CD4-positive, alpha-beta T cell treated with Interferon gamma for 1 hour (primary cell): ENCODE results near the gene SF1.
A peak's percentile ranks its signal among the peaks of the same experiment; 100 is the strongest.

Experiments
- DNase-seq: peaks from one replicate; pipeline ENCODE4 v3.0.0-alpha.2; 2020

Gene SF1

DNA sequence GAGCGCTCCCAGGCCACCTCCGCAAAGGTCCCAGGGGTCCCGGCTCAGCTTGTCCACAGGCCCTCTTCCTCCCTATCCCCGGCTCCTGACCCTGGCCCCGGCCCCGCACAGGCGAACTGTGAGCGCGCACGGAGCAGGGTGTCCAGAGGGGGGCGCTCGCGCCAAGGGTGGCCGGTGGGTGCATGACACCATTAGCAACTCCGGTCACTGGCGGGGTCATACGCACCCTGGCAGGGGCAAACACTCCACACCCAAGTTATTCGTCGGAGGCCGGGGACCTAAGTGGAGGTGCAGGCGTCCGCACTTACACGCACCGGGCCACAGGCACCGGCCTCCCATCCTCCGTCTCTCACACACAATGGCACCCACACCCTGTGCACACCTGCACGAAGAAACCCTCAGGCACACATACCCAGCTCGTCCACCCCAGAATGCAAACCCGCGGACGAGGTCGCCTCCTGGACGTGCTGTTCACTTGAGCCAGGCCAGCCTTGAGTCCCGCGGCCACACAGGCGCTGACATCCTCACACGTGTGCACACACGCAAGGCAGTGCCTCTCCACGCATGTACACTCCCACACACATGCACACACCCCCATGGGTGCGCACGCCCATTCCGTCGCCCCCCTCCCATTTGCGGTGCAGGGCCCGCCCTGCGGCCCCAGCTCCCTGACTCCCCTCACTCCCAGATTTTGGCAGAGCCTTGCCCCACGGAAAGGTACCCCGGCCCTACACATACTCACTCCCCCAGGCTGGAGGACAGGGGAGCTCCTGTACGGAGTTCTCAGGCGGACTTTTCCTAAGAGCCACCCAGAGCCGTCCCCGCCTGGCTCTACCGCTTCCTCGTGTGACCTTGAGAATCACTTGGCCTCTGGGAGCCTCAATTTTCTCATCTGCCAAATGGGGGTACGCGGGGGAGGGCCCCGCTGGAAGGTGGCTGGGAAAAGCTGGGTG, 34.5 kb downstream of the SF1 start, which contains the start of gene RASGRP2:
RASGRP2 (minus strand) TSS at position 552 of the 953 bp plus-strand sequence. CDS start 1,276 bp downstream, outside the sequence.
- DNase-seq: peak; percentile 86

GRCh38 chr11:64742889-64743590, 35.3 kb downstream of the SF1 start:
- DNase-seq: peak; percentile 69

- no peak for DNase-seq
Measured at GRCh38 chr11:64742087-64742888, 36.1 kb downstream of the SF1 start.

DNA sequence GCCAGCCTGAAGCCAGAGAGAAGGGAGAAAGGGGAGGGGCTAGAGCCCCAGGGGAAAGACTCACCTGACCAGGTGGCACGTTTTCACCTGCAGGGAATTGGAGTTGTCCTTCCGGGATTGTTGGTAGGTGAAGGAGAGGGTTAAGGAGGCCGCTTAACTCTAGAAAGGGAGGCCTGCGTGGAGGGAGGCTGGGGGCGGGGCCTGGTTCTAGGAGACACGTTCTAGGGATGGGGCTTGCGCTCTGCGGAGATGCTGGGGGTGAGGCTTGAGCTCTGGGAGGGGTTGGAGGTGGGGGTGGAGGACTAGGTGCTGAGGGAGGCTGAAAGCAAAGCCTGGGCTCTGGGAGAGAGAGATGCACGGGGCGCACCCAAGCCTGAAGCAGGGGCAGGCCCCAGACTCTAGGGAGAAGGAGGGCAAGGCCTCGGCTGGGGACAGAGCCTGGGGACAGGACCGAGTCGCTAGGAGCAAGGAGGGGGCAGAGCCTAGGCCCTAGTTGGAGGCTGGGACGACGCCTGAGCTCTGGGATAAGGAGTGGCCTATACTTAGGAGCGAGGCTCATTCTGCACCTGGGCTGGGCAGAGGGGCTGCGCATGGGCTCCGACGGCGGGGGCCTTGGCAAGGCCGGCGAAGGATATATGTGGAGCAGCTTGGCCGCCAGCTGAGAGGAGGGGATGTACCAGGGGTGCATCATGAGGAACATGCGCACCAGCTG, 36.8 kb downstream of the SF1 start:
- DNase-seq: no peak

DNA sequence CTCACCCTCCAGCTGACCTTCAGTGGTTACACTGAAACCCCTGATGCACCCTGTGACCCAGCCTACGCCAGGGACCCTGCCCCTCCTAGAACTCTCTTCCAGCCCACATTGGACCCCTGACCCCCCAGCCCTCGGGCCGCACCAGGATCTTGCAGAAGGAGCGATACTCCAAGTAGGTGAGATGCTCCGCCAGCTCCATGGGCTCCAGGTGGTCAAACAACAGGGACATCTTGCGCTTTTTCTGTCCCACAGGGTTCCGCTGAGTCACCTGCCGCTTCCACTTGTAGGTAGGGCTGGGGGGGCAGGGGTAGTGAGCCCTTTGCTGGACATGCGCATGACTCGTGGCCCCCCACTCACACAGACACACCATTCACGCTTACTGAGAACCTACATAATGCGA, 38.5 kb downstream of the SF1 start:
- no peak for DNase-seq

GRCh38 chr11:64736654-64737053, 41.7 kb downstream of the SF1 start:
- no peak for DNase-seq

- no peak for DNase-seq
Measured at GRCh38 chr11:64735725-64736259, 42.5 kb downstream of the SF1 start.

- no peak for DNase-seq
Measured at GRCh38 chr11:64734811-64735724, 43.3 kb downstream of the SF1 start.

DNA sequence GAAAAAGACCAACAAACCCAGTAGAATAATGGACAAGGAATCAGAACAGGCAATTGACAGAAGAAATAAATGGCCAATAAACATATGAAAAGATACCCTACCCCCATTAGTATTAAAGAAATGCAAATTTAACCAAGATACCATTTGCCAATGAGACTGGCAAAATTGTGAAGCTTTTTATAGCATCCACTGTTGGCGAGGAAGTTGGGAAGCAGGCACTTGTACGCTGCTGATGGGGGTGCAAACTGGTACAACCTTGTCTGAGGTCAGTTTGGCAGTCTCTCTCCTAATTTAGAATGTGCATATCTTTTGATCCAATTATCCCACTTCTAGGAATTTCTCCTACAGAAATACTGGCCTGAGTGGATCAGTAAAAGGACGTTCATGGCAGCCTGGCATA, 46.7 kb downstream of the SF1 start:
- no peak for DNase-seq

DNA sequence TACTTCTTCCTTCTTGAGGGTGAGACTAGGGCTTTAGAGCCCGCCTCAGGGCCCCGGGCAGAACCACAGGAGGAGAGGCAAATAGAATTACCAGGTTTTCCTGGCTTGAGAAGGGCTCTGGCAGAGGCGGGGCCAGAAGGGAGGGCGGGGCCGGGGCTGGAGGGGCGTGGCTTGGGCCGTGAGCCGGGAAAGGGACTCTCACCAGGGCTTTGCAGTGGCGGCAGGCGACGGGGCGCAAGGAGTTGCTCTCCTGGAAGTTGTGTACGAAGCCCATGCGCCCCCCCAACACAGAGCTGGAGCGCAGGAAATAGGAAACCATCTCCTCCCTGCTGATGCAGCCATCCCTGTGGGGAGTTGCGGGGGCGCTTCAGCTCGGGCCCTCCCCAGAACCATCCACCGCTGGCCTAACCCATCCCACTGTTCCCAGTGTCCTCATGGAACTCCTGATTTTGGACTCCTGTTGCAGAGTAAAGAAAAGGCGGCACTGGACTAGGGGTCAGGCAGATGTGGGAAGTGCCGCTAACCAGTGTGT, 48.4 kb downstream of the SF1 start:
- no peak for DNase-seq

DNA sequence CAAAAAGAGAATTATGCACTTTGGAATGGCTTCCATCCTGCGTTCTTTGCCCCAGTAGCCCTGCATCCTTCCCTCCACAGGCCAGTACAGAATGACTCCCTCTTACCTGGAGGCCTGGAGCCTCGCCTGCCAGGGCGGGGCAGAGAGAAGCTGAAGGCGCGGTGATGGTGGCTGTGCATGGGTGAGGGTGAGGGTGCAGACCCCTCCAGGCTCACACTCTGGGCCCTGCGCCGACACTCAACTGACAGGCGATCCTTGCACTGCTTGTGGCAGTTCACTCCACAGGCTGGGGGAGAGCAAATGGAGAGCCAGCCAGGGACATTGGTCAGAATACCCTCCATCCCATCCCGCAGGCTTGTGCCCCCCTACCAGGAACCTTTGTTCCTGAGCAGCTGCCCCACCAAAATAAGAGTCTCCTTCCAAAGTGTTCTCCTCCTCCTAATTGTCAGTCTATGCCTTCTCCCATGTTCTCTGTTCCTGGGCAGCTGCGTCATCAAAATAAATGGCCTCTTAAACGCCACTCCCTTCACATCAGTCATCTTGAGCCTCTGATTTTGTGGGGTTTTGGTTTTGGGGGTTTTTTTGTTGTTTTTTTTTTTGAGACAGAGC, 49.5 kb downstream of the SF1 start:
- no peak for DNase-seq

- DNase-seq: no peak
Measured at GRCh38 chr11:64726867-64727530, 51.3 kb downstream of the SF1 start.

- no peak for DNase-seq
Measured at GRCh38 chr11:64726211-64726641, 52.1 kb downstream of the SF1 start.

DNA sequence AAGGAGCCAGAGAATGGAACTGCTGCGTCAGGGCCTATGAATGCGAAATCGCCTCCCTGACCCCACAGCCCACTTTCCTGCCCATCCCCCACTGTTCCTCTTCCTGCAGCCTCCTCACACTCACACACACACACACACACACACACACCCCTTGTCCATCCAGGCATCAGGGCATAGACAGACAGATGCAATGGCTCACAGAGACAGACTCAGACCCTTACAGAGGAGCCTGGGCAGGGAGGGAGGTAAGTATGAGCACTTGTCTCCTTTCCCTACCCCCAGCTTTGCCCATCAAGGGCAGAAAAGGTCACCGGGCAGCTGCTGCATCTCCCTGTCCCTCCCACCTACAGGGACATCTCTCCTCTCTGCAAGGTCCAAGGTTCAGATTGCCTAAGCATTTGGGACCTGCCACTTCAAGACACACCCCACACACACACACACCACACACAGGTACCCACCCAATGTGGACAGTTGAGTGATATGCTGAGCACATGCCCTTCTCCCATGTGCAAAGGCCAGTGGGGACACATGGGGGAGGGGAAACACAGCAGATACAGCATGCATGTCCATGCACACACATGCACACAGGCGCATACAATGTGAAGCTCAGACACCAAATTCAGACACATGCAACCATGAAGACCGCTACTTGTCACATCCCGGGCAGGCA, 53.3 kb downstream of the SF1 start:
- DNase-seq: no peak

GRCh38 chr11:64723907-64724862, 54.2 kb downstream of the SF1 start:
- DNase-seq: no peak

- peak; percentile 85 for DNase-seq
Measured at GRCh38 chr11:64723117-64723906, 55.0 kb downstream of the SF1 start, which contains the start of gene NRXN2. TSS of gene NRXN2 (minus strand) at chr11:64723197. CDS start at chr11:64713699, 9,498 bp downstream.
